Lung (tissue), 12 donors: Measurements from ENCODE around the gene HRK. TPM values are rescaled to one million over a fixed set of nuclear protein-coding genes. Genes with fewer than 3 reads are reported as not detected.

Source experiments
- ATAC-seq: fragments of 200-7000 bp; cut with Tn5 transposase; one replicate; pipeline ENCODE4 v1.9.1; 2020; ENCODE audit warnings: moderate number of reproducible peaks; ENCODE audit not compliant: insufficient read depth, low FRiP score
- DNase-seq, 3 donors: peaks; one replicate each; pipeline ENCODE4 v3.0.0-alpha.2; 2013 to 2017
- H3K27ac ChIP-seq, 2 donors: one replicate each; pipeline ENCODE4 v1.5.1; 2013; ENCODE audit warnings: mild to moderate bottlenecking in 2 of 2, moderate library complexity in 2 of 2, control low read depth in 1 of 2, inconsistent platforms in 1 of 2, low read depth in 1 of 2, low read length in 1 of 2
- H3K27me3 ChIP-seq, 3 donors: one replicate each; pipeline ENCODE4 v1.5.1; 2013; ENCODE audit warnings: low read length in 2 of 3; ENCODE audit not compliant: control insufficient read depth in 3 of 3, insufficient read depth in 3 of 3
- H3K36me3 ChIP-seq, 4 donors: one replicate each; pipeline ENCODE4 v1.5.1; 2013; ENCODE audit warnings: low read length in 4 of 4, mild to moderate bottlenecking in 1 of 4, moderate library complexity in 1 of 4; ENCODE audit not compliant: control insufficient read depth in 4 of 4, insufficient read depth in 4 of 4
- H3K4me1 ChIP-seq, 5 donors: one replicate each; pipeline ENCODE4 v1.5.1; 2013; ENCODE audit warnings: low read length in 5 of 5, mild to moderate bottlenecking in 2 of 5, moderate library complexity in 1 of 5; ENCODE audit not compliant: control insufficient read depth in 5 of 5, insufficient read depth in 5 of 5
- H3K4me3 ChIP-seq: one replicate; pipeline ENCODE4 v1.5.1; 2013; ENCODE audit warnings: mild to moderate bottlenecking, control low read depth, moderate library complexity
- H3K9ac ChIP-seq, 2 donors: one replicate each; pipeline ENCODE4 v1.5.1; 2013; ENCODE audit warnings: low read length in 2 of 2, control low read depth in 1 of 2; ENCODE audit not compliant: insufficient read depth in 1 of 2
- H3K9me3 ChIP-seq, 4 donors: one replicate each; pipeline ENCODE4 v1.5.1; 2013; ENCODE audit warnings: low read length in 3 of 4, mild to moderate bottlenecking in 1 of 4, moderate library complexity in 1 of 4; ENCODE audit not compliant: control insufficient read depth in 4 of 4, insufficient read depth in 3 of 4
- CTCF ChIP-seq: IDR thresholded peaks from 2 replicates; pipeline ENCODE4 v1.5.1; 2012; ENCODE audit warnings: mild to moderate bottlenecking; ENCODE audit errors: control extremely low read depth, extremely low read depth
- WGBS, 2 donors: extraction: QIAGEN DNeasy Blood & Tissue Kit; methylation state at CpG; one replicate each; pipeline ENCODE4 v1.1.7; 2013; 5-methylcytosine and 5-hydroxymethylcytosine counted together
- polyA plus RNA-seq, 2 donors: library from polyadenylated mRNA; stranded (reverse); fragments of 200-250 nt; gene quantifications; one replicate each; pipeline ENCODE4 v1.2.1, GENCODE V29; 2013
- total RNA-seq, 2 donors: library from RNA; depleted of rRNA in 1 of 2; stranded (reverse); fragments of >200 nt in 1 of 2; gene quantifications; one replicate each; pipeline ENCODE4 v1.2.1, GENCODE V29; 2014 to 2021
- donor health status: control.
- donor health status: control.
- donor health status: Bipolar disorder and iron deficiency.
- donor health status: healthy.
- donor health status: DM: yes; HTN: yes; CAD: no.

Gene HRK
- total and polyA plus RNA-seq, 4 donors: 0.05 to 1.5 (median 0.23) TPM

- TF ChIP-seq CTCF: no peak
- H3K27me3 ChIP-seq: peaks cover 7 to 70% (median 41%) of the 10 kb centered on the region in 3 donors
- ATAC-seq (no peak), DNase-seq (peak in 2 of 3 donors; percentile 38 to 43)
- H3K9me3 ChIP-seq: peaks cover 0 to 13% (median 2%) of the 10 kb centered on the region in 4 donors
- H3K9ac ChIP-seq: no peak overlapping the region
- no peak overlapping the region for H3K27ac ChIP-seq
- 16 to 18% methylated on average over 19 of the region's 19 CpGs for WGBS, 2 donors
- H3K4me3 ChIP-seq: no peak overlapping the region
- H3K36me3 ChIP-seq: no peaks in the 10 kb centered on the region
- H3K4me1 ChIP-seq: peaks cover 0 to 16% (median 8%) of the 10 kb centered on the region in 5 donors
Measured at GRCh38 chr12:116876151-116876869, 4.9 kb downstream of the HRK start.

- Histone ChIP-seq H3K27ac (no peak overlapping the region), H3K4me3 (no peak overlapping the region), H3K4me1 (peaks cover 0 to 12% (median 4%) of the 10 kb centered on the region in 5 donors), H3K27me3 (peaks cover 5 to 57% (median 31%) of the 10 kb centered on the region in 3 donors), H3K36me3 (no peaks in the 10 kb centered on the region), H3K9ac (no peak overlapping the region), H3K9me3 (peaks cover 0 to 13% (median 2%) of the 10 kb centered on the region in 4 donors)
- ATAC-seq (no peak), DNase-seq (no peak)
- 90 to 93% methylated on average over 4 of the region's 4 CpGs for WGBS, 2 donors
- TF ChIP-seq CTCF: no peak
Measured at GRCh38 chr12:116874324-116874995, 6.8 kb downstream of the HRK start.

GRCh38 chr12:116870306-116870705 lies 10.9 kb downstream of the HRK start:
- TF ChIP-seq CTCF: no peak
- DNase-seq (no peak), ATAC-seq (no peak)
- H3K27ac ChIP-seq: no peak overlapping the region
- no peak overlapping the region for H3K9ac ChIP-seq
- peaks cover 0 to 10% (median 2%) of the 10 kb centered on the region in 4 donors for H3K9me3 ChIP-seq
- H3K4me3 ChIP-seq: no peak overlapping the region
- H3K4me1 ChIP-seq: no peaks in the 10 kb centered on the region
- H3K27me3 ChIP-seq: peaks cover 0 to 20% (median 0%) of the 10 kb centered on the region in 3 donors
- WGBS, 2 donors: 69 to 78% methylated on average over 4 of the region's 4 CpGs
- no peaks in the 10 kb centered on the region for H3K36me3 ChIP-seq
